ENCODE measurements around the gene GADL1. TPM values are rescaled to one million over a fixed set of nuclear protein-coding genes. Genes with fewer than 3 reads are reported as not detected.

Gene GADL1
- total and polyA plus RNA-seq, 2 donors from 2014 or later, result 0.22 to 0.54 TPM

GRCh38 chr3:30871720-30872119, 22.7 kb downstream of the GADL1 start:
- no peak for TF ChIP-seq CTCF (IDR thresholded peaks at IDR 0.05; ENCODE audit: borderline replicate concordance, extremely low read depth, insufficient read depth)
- Histone ChIP-seq H3K4me1 (ENCODE audit: control insufficient read depth in 2 of 3, insufficient read depth in 2 of 3, low read depth in 1 of 3, low read length in 3 of 3) (no peaks in the 10 kb centered on the region), H3K36me3 (ENCODE audit: control insufficient read depth in 2 of 3, insufficient read depth in 3 of 3, low read length in 3 of 3) (no peaks in the 10 kb centered on the region), H3K4me3 (ENCODE audit: low read length in 3 of 3) (no peak overlapping the region), H3K27ac (ENCODE audit: low read depth in 2 of 2, low read length in 2 of 2) (no peak overlapping the region), H3K9me3 (ENCODE audit: control insufficient read depth in 2 of 3, insufficient read depth in 1 of 3, low read length in 3 of 3) (no peaks in the 10 kb centered on the region), H3K9ac (ENCODE audit: low read length in 3 of 3) (no peak overlapping the region), H3K27me3 (ENCODE audit: control insufficient read depth, insufficient read depth, low read length) (no peaks in the 10 kb centered on the region)
- intact Hi-C loops (cut with DNase I), result no loop called here
- DNase-seq (no peak), FAIRE-seq (no peak)

- no peak for DNase-seq
- FAIRE-seq, result no peak
- intact Hi-C loops (cut with DNase I), result no loop called here
- Histone ChIP-seq H3K27ac (ENCODE audit: low read depth in 2 of 2, low read length in 2 of 2) (no peak overlapping the region), H3K27me3 (ENCODE audit: control insufficient read depth, insufficient read depth, low read length) (no peaks in the 10 kb centered on the region), H3K4me3 (ENCODE audit: low read length in 3 of 3) (no peak overlapping the region), H3K36me3 (ENCODE audit: control insufficient read depth in 2 of 3, insufficient read depth in 3 of 3, low read length in 3 of 3) (no peaks in the 10 kb centered on the region), H3K9me3 (ENCODE audit: control insufficient read depth in 2 of 3, insufficient read depth in 1 of 3, low read length in 3 of 3) (no peaks in the 10 kb centered on the region), H3K9ac (ENCODE audit: low read length in 3 of 3) (no peak overlapping the region), H3K4me1 (ENCODE audit: control insufficient read depth in 2 of 3, insufficient read depth in 2 of 3, low read depth in 1 of 3, low read length in 3 of 3) (no peaks in the 10 kb centered on the region)
- no peak for TF ChIP-seq CTCF (IDR thresholded peaks at IDR 0.05; ENCODE audit: borderline replicate concordance, extremely low read depth, insufficient read depth)
Measured at GRCh38 chr3:30864836-30865235, 29.6 kb downstream of the GADL1 start.

GRCh38 chr3:30864132-30864531, 30.3 kb downstream of the GADL1 start:
- H3K4me3 ChIP-seq (ENCODE audit: low read length in 3 of 3), result no peak overlapping the region
- no peaks in the 10 kb centered on the region for H3K9me3 ChIP-seq (ENCODE audit: control insufficient read depth in 2 of 3, insufficient read depth in 1 of 3, low read length in 3 of 3)
- no peak overlapping the region for H3K9ac ChIP-seq (ENCODE audit: low read length in 3 of 3)
- intact Hi-C loops (cut with DNase I), result no loop called here
- no peaks in the 10 kb centered on the region for H3K36me3 ChIP-seq (ENCODE audit: control insufficient read depth in 2 of 3, insufficient read depth in 3 of 3, low read length in 3 of 3)
- H3K27me3 ChIP-seq (ENCODE audit: control insufficient read depth, insufficient read depth, low read length), result no peaks in the 10 kb centered on the region
- H3K4me1 ChIP-seq (ENCODE audit: control insufficient read depth in 2 of 3, insufficient read depth in 2 of 3, low read depth in 1 of 3, low read length in 3 of 3), result no peaks in the 10 kb centered on the region
- no peak for FAIRE-seq
- no peak for DNase-seq
- TF ChIP-seq CTCF (IDR thresholded peaks at IDR 0.05; ENCODE audit: borderline replicate concordance, extremely low read depth, insufficient read depth), result no peak
- H3K27ac ChIP-seq (ENCODE audit: low read depth in 2 of 2, low read length in 2 of 2), result no peak overlapping the region

- H3K4me1 ChIP-seq (ENCODE audit: control insufficient read depth in 2 of 3, insufficient read depth in 2 of 3, low read depth in 1 of 3, low read length in 3 of 3), result no peaks in the 10 kb centered on the region
- no peak overlapping the region for H3K27ac ChIP-seq (ENCODE audit: low read depth in 2 of 2, low read length in 2 of 2)
- H3K4me3 ChIP-seq (ENCODE audit: low read length in 3 of 3), result no peak overlapping the region
- no peaks in the 10 kb centered on the region for H3K27me3 ChIP-seq (ENCODE audit: control insufficient read depth, insufficient read depth, low read length)
- no peak overlapping the region for H3K9ac ChIP-seq (ENCODE audit: low read length in 3 of 3)
- intact Hi-C loops (cut with DNase I), result no loop called here
- TF ChIP-seq CTCF (IDR thresholded peaks at IDR 0.05; ENCODE audit: borderline replicate concordance, extremely low read depth, insufficient read depth), result no peak
- H3K36me3 ChIP-seq (ENCODE audit: control insufficient read depth in 2 of 3, insufficient read depth in 3 of 3, low read length in 3 of 3), result no peaks in the 10 kb centered on the region
- H3K9me3 ChIP-seq (ENCODE audit: control insufficient read depth in 2 of 3, insufficient read depth in 1 of 3, low read length in 3 of 3), result no peaks in the 10 kb centered on the region
- FAIRE-seq (no peak), DNase-seq (no peak)
Measured at GRCh38 chr3:30862004-30862403, 32.5 kb downstream of the GADL1 start.

Measured in kidney (tissue), 14 donors.